GM20000 (cell line): ENCODE results near the gene UNC119B.

Experiments used
- DNase-seq: peaks from one replicate; pipeline ENCODE4 v3.0.0; 2012; ENCODE audit warnings: low spot score
- TF ChIP-seq, protein P1 (sequence below): IDR thresholded peaks from 2 replicates; pipeline ENCODE4 v1.5.1; 2012; ENCODE audit warnings: mild to moderate bottlenecking, control low read depth; ENCODE audit errors: extremely low read depth, missing control alignments

UNC119B gene

GRCh38 chr12:120689397-120690082 is 20.7 kb upstream of the UNC119B start:
- no peak for DNase-seq
- TF ChIP-seq, protein P1, sequence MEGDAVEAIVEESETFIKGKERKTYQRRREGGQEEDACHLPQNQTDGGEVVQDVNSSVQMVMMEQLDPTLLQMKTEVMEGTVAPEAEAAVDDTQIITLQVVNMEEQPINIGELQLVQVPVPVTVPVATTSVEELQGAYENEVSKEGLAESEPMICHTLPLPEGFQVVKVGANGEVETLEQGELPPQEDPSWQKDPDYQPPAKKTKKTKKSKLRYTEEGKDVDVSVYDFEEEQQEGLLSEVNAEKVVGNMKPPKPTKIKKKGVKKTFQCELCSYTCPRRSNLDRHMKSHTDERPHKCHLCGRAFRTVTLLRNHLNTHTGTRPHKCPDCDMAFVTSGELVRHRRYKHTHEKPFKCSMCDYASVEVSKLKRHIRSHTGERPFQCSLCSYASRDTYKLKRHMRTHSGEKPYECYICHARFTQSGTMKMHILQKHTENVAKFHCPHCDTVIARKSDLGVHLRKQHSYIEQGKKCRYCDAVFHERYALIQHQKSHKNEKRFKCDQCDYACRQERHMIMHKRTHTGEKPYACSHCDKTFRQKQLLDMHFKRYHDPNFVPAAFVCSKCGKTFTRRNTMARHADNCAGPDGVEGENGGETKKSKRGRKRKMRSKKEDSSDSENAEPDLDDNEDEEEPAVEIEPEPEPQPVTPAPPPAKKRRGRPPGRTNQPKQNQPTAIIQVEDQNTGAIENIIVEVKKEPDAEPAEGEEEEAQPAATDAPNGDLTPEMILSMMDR: no peak

- TF ChIP-seq, protein P1: no peak
- no peak for DNase-seq
These were observed 20.2 kb upstream of the UNC119B start for GRCh38 chr12:120690083-120690450.

DNA sequence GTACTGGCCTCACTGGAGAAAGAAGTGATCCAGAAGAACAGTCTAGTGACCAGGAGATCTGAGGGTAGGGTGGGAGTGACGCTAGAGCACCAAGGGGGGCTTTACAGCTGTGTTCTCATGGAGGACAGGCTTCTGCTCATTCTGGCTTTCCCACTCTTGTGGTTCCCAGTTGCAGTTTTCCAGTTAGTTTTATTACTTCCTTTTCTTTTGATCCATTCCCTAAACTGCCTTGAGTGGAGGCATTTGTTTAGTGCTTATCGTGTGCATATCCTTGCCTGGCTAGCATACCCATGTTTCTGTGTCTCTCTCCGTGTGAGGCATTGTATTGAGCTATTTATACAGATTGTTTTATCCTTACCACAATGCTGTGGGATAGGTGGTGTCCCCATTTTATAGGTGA is 19.3 kb upstream of the UNC119B start:
- no peak for DNase-seq
- TF ChIP-seq, protein P1: no peak

DNA sequence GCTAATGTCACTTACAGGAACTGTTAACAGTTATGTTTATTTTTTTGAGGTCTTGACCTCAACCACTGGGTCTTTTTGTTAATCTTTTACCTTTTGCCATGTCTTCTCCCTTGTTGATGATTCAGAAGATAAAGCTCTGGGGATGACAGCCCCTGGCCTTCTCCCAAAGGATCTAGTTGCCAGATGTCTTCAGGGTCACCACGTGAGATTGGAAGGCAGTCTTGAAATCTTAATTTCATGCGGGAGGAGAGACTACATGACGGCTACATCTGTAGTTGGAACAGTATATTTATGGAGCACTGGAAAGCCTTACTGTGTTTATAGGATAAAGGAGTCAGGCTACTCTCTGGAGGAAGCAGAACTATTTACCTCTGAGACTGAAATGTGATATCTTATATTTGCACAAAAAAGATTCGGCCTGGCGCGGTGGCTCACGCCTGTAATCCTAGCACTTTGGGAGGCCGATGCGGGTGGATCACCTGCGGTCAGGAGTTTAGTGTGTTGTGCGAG is 17.7 kb upstream of the UNC119B start:
- DNase-seq: no peak
- TF ChIP-seq, protein P1: no peak

DNA sequence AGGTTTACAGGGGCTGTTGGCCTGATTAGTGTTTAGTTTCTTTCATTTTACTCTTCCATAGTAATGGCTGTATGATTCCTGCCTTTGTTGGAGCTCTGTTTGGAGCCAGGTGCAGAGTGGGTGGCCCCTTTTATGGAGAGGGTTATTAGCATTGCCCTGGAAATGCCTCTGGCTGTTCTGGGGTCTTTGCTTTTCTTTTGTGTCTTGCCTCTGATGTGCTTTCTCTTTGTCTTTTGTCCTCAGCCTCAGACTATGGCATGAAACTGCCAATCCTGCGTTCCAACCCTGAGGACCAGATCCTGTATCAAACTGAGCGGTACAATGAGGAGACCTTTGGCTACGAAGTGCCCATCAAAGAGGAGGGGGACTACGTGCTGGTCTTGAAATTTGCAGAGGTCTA is 16.4 kb upstream of the UNC119B start:
- no peak for DNase-seq
- TF ChIP-seq, protein P1: no peak

- TF ChIP-seq, protein P1: no peak
- DNase-seq: no peak
These were observed 13.6 kb upstream of the UNC119B start for GRCh38 chr12:120696626-120697025.

DNA sequence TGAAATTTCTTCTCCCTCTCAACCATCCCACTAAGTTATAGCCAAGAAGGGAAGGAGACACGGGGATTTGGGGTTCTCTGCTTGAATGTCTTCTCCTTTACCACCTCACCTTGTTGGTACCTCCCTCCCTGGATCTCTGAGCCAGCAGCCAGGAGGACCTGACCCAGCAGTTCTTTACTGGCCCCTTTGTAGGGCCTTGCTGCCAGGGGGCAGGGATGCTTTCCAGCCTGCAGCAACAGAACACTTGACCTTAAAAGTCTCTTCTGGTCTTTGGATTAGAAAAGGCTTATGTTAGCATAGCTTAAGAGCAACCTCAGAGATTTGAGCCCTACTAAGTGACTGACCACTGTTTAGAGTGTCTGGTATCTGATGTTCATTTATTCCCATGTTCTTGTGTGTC is 12.9 kb upstream of the UNC119B start:
- TF ChIP-seq, protein P1: no peak
- DNase-seq: no peak
